ENCODE measurements around the gene KRTAP1-5. TPM values are rescaled to one million over a fixed set of nuclear protein-coding genes. Genes with fewer than 3 reads are reported as not detected.

Gene KRTAP1-5
- total RNA-seq, 2 experiments from 2014 or later: not detected

GRCh38 chr17:40980596-40980995 is 46.4 kb downstream of the KRTAP1-5 start:
- Histone ChIP-seq H4K20me1 (ENCODE audit: insufficient read depth, low read length) (no peaks in the 10 kb centered on the region), H3K27ac (ENCODE audit: low read depth, low read length, poor library complexity, severe bottlenecking) (no peak overlapping the region), H3K4me2 (ENCODE audit: low read length) (no peak overlapping the region), H3K9me3 (ENCODE audit: low read length) (no peaks in the 10 kb centered on the region), H2AFZ (ENCODE audit: low read length) (no peak overlapping the region), H3K79me2 (ENCODE audit: insufficient read depth, low read depth, low read length) (no peaks in the 10 kb centered on the region), H3K9me2 (ENCODE audit: insufficient read depth, low read length) (no peaks in the 10 kb centered on the region), H3K4me3 (ENCODE audit: low read depth, low read length, poor library complexity, severe bottlenecking) (no peak overlapping the region), H3K4me1 (ENCODE audit: insufficient read depth, low read length, poor library complexity, severe bottlenecking) (no peaks in the 10 kb centered on the region), H3K36me3 (ENCODE audit: insufficient read depth, low read length) (no peaks in the 10 kb centered on the region)
- no TSS peak for BruUV-seq (replicated peaks)
- CTCF ChIA-PET (ENCODE audit: unreplicated experiment): no interaction called here
- POLR2A ChIA-PET: interaction anchor here (0.6 kb wide), 1 partner anchor 1565 kb away, joined by 4 read pairs; no protein-coding TSS in a partner anchor
- no peak for TF ChIP-seq EZH2phosphoT487 (IDR thresholded peaks at IDR 0.05; ENCODE audit: borderline replicate concordance, low read depth, low read length)
- TF ChIP-seq, protein P1, sequence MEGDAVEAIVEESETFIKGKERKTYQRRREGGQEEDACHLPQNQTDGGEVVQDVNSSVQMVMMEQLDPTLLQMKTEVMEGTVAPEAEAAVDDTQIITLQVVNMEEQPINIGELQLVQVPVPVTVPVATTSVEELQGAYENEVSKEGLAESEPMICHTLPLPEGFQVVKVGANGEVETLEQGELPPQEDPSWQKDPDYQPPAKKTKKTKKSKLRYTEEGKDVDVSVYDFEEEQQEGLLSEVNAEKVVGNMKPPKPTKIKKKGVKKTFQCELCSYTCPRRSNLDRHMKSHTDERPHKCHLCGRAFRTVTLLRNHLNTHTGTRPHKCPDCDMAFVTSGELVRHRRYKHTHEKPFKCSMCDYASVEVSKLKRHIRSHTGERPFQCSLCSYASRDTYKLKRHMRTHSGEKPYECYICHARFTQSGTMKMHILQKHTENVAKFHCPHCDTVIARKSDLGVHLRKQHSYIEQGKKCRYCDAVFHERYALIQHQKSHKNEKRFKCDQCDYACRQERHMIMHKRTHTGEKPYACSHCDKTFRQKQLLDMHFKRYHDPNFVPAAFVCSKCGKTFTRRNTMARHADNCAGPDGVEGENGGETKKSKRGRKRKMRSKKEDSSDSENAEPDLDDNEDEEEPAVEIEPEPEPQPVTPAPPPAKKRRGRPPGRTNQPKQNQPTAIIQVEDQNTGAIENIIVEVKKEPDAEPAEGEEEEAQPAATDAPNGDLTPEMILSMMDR (conservative IDR thresholded peaks at IDR 0.05; ENCODE audit: low read length): no peak
- intact Hi-C loops (cut with micrococcal nuclease; ENCODE audit: unreplicated experiment): no loop called here
- DNase-seq (ENCODE audit: low spot score): no peak

DNA sequence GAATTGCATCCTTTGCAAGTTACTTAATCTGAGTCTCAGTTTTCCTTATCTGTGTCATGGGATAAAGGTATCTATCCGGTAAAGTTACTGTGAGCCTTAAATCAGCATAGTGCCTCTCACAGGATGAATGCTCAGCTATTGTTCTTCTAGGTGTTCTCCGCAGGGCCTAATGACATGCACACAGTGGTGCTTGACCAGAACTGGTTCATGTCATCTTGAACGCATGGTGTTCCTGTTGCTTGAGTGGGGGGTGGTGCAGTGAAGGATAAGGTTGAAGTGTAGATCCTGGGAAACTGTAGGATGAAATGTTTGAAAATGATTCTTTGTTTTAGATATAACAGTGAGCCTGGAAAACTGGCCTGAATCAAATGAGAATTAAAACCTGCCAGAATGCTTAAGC is 46.9 kb downstream of the KRTAP1-5 start:
- no TSS peak for BruUV-seq (replicated peaks)

GRCh38 chr17:40978575-40979151 is 48.3 kb downstream of the KRTAP1-5 start:
- Histone ChIP-seq H3K27ac (ENCODE audit: low read depth, low read length, poor library complexity, severe bottlenecking) (no peak overlapping the region), H3K9me2 (ENCODE audit: insufficient read depth, low read length) (no peaks in the 10 kb centered on the region), H2AFZ (ENCODE audit: low read length) (no peak overlapping the region), H3K4me1 (ENCODE audit: insufficient read depth, low read length, poor library complexity, severe bottlenecking) (no peaks in the 10 kb centered on the region), H3K4me3 (ENCODE audit: low read depth, low read length, poor library complexity, severe bottlenecking) (no peak overlapping the region), H3K79me2 (ENCODE audit: insufficient read depth, low read depth, low read length) (no peaks in the 10 kb centered on the region), H4K20me1 (ENCODE audit: insufficient read depth, low read length) (no peaks in the 10 kb centered on the region), H3K36me3 (ENCODE audit: insufficient read depth, low read length) (no peaks in the 10 kb centered on the region), H3K9me3 (ENCODE audit: low read length) (no peaks in the 10 kb centered on the region), H3K4me2 (ENCODE audit: low read length) (no peak overlapping the region)
- no peak for DNase-seq (ENCODE audit: low spot score)
- ChIA-PET CTCF (ENCODE audit: unreplicated experiment) (no interaction called here), POLR2A (no interaction called here)
- no peak for TF ChIP-seq EZH2phosphoT487 (IDR thresholded peaks at IDR 0.05; ENCODE audit: borderline replicate concordance, low read depth, low read length)
- TF ChIP-seq, protein P1 (conservative IDR thresholded peaks at IDR 0.05; ENCODE audit: low read length): no peak
- no TSS peak for BruUV-seq (replicated peaks)
- intact Hi-C loops (cut with micrococcal nuclease; ENCODE audit: unreplicated experiment): no loop called here

More for the DNA sequence above, 46.9 kb downstream of the KRTAP1-5 start:
- DNase-seq (ENCODE audit: low spot score): no peak
- no peaks in the 10 kb centered on the region for H3K4me1 ChIP-seq (ENCODE audit: insufficient read depth, low read length, poor library complexity, severe bottlenecking)
- no peak overlapping the region for H3K4me2 ChIP-seq (ENCODE audit: low read length)
- intact Hi-C loops (cut with micrococcal nuclease; ENCODE audit: unreplicated experiment): no loop called here
- H3K9me2 ChIP-seq (ENCODE audit: insufficient read depth, low read length): no peaks in the 10 kb centered on the region
- H3K79me2 ChIP-seq (ENCODE audit: insufficient read depth, low read depth, low read length): no peaks in the 10 kb centered on the region
- CTCF ChIA-PET (ENCODE audit: unreplicated experiment): no interaction called here
- no peak overlapping the region for H3K4me3 ChIP-seq (ENCODE audit: low read depth, low read length, poor library complexity, severe bottlenecking)
- no peaks in the 10 kb centered on the region for H3K9me3 ChIP-seq (ENCODE audit: low read length)
- no peak overlapping the region for H3K27ac ChIP-seq (ENCODE audit: low read depth, low read length, poor library complexity, severe bottlenecking)
- POLR2A ChIA-PET: interaction anchor here (0.6 kb wide), 1 partner anchor 1565 kb away, joined by 4 read pairs; no protein-coding TSS in a partner anchor
- no peak overlapping the region for H2AFZ ChIP-seq (ENCODE audit: low read length)
- TF ChIP-seq EZH2phosphoT487 (IDR thresholded peaks at IDR 0.05; ENCODE audit: borderline replicate concordance, low read depth, low read length): no peak
- TF ChIP-seq, protein P1 (conservative IDR thresholded peaks at IDR 0.05; ENCODE audit: low read length): no peak
- H4K20me1 ChIP-seq (ENCODE audit: insufficient read depth, low read length): no peaks in the 10 kb centered on the region
- no peaks in the 10 kb centered on the region for H3K36me3 ChIP-seq (ENCODE audit: insufficient read depth, low read length)
